GM12801 (cell line): ENCODE data around the gene NAT10.

Experiments
- TF ChIP-seq, protein P1 (sequence below): IDR thresholded peaks from one replicate; pipeline ENCODE4 v1.5.1; 2011; ENCODE audit warnings: control low read depth; ENCODE audit not compliant: insufficient read length; ENCODE audit errors: extremely low read depth

NAT10 gene

GRCh38 chr11:34086554-34087283 lies 18.7 kb upstream of the NAT10 start:
- TF ChIP-seq, protein P1, sequence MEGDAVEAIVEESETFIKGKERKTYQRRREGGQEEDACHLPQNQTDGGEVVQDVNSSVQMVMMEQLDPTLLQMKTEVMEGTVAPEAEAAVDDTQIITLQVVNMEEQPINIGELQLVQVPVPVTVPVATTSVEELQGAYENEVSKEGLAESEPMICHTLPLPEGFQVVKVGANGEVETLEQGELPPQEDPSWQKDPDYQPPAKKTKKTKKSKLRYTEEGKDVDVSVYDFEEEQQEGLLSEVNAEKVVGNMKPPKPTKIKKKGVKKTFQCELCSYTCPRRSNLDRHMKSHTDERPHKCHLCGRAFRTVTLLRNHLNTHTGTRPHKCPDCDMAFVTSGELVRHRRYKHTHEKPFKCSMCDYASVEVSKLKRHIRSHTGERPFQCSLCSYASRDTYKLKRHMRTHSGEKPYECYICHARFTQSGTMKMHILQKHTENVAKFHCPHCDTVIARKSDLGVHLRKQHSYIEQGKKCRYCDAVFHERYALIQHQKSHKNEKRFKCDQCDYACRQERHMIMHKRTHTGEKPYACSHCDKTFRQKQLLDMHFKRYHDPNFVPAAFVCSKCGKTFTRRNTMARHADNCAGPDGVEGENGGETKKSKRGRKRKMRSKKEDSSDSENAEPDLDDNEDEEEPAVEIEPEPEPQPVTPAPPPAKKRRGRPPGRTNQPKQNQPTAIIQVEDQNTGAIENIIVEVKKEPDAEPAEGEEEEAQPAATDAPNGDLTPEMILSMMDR: no peak

GRCh38 chr11:34091825-34092224 lies 13.6 kb upstream of the NAT10 start:
- TF ChIP-seq, protein P1: no peak

GRCh38 chr11:34098813-34099212 lies 6.6 kb upstream of the NAT10 start:
- TF ChIP-seq, protein P1: no peak

GRCh38 chr11:34104680-34105078 lies 750 bp upstream of the NAT10 start:
- TF ChIP-seq, protein P1: no peak

- TF ChIP-seq, protein P1: no peak
Observed at GRCh38 chr11:34105957-34106504, 602 bp downstream of the NAT10 start.

- TF ChIP-seq, protein P1: no peak
Observed at GRCh38 chr11:34111722-34112270, 6.4 kb downstream of the NAT10 start.

GRCh38 chr11:34114014-34114413 lies 8.6 kb downstream of the NAT10 start:
- TF ChIP-seq, protein P1: no peak
